ENCODE results near the gene AADAT.
A peak's percentile ranks its signal among the peaks of the same experiment; 100 is the strongest.
"Not testable (repeated sequence)": the region's sequence is repeated elsewhere in the genome, so short reads cannot be mapped to it uniquely, and the experiment has no call there.

The AADAT gene

GRCh38 chr4:170089668-170090351 lies at the start of gene AADAT:
AADAT (minus strand) TSS chr4:170089956; CDS start chr4:170089690, 266 bp downstream.
- peak; percentile 54 for DNase-seq

DNA sequence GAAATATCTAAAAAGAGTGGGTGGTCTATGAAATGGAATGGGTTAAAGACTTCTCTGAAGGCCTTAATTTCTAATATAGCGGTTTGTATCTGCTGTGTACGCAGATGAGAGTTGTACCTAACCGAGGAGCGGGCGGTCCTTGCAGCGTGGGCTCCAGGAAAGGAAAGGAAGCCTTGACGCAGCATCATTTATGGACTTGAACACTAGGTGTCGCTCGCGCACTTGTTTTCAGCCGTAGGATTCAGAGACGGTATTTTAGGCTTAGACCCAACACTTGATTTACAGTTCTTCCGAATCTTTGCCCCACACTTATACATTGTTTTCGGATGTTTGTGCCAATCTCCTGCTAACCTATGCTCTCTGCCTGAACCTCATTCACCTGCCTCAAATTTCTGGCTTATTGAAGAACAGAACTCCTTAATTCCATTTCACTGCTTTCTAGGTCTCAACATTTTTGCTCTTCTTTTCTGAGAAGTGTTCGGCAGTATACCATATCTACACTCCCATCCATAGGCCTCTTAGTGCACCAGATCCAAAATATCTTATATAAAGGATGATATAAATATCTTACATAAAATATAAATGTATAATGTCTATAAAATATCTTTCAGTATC lies 48.9 kb upstream of the AADAT start:
- peak; percentile 20 for DNase-seq

DNA sequence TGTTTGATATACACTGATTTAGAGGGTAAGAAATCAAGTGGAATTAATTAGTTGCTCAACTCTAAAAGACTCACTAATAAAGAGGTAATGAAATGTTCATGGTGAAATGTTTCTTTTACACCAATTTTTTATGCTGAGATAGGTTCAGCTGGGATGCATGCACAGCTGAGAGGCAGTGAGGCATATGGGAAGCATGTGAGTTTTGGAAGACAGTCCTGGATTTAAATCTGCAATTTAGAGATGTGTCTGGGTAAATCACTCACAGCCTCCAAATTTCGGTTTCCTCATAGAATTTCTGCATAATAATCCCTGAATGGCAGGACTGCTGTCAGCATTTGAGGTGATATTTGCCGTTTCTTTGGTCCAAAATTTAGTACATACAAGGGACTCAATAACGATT lies 48.2 kb upstream of the AADAT start:
- DNase-seq: no peak

DNA sequence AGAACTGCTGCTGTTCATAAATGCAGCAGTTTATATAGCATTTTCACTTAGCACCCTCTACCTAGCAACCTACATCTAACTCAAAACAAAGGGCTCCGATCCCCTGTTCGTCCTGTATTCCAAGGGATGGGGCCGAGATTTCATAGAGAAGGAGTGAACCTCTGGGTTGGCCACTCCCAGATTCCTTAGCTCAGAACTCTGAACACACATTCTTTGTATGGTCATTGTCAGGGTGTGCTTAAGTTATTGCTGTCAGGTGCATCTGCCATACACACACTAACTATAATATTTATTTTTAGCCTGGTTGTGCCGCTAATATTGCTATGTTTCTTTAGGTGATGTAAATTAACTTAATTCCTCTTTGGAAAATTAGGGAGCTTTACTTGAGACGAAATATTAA lies 47.7 kb upstream of the AADAT start:
- no peak for DNase-seq

DNA sequence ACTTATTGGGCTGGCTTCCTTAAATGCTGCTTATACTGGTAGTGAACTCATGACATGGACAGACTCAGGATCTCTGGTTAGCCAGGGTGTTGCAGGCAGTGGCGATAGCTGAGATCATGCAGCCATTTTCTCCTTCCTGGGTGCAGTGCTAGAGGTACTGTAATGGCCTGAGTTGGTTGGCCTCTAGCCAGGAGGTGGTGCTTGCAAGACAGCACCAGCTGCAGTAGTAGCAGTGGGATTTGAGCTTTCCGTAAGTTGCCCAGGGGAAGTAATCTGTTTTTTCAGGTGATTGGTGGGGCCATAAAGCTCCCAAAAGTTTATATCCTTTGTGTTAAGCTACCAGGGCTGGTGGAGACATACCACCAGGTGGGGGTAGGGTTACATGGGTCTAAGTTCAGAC lies 45.1 kb upstream of the AADAT start:
- no peak for DNase-seq

DNA sequence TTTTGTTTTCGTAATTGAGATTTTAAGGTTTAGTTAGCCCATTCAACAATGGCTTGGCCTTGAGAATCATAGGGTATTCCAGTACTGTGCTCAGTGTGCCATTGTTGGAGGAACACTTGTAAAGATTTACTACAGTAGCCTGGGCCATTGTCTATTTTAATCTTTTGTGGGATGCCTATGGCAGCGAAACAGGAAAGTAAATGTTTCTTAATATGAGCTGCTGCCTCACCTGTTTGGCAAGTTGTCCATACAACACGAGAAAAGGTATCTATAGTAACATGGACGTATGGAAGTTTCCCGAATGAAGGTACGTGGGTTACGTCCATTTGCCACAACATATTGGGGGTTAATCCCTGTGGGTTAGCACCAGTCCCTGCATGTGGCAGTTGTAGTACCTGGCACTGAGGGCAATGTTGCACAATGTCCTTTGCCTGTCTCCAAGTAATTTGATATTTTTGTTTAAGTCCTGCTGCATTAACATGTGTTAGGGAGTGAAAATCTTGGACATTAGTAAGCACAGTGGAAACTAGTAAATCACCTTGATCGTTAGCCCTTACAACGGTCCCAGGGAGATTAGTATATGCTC lies 38.6 kb upstream of the AADAT start:
- DNase-seq: no peak

DNA sequence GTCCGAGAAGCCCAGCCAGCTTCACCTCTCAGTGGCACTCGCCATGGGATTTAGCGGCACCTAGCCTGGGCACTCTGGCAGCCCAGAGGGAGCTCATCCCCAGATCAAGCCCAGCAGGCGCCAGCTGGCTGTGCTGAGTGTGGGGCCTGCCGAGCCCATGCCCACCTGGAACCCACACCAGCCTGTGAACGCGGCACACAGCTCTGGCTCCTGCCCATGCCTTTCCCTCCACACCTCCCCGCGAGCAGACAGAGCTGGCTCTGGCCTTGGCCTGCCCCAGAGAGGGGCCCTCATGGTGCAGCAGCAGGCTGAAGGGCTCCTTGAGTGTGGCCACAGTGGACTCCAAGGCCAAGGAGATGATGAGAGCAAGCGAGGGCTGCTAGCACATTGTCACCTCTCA lies 38.0 kb upstream of the AADAT start:
- no peak for DNase-seq

- DNase-seq: no peak
These were observed 34.6 kb upstream of the AADAT start for GRCh38 chr4:170124406-170124805.

DNA sequence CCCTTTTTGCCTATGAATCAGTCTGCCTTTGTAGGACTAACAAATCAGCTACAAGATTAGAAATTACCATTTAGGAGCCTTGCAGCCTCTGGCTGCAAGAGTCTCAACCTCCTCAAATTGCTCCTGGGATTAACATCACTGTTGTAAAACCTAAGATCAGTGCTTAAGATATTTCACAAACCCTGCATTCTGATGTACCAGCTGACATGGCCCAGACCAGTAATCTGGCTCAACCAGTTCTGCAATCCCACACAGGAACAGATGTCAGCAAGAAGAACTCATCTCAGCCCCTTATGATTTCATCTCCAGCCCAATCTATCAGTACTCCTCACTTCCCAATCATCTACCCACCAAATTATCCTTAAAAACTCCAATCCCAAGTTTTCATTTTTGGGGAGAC lies 32.5 kb upstream of the AADAT start:
- DNase-seq: no peak

DNA sequence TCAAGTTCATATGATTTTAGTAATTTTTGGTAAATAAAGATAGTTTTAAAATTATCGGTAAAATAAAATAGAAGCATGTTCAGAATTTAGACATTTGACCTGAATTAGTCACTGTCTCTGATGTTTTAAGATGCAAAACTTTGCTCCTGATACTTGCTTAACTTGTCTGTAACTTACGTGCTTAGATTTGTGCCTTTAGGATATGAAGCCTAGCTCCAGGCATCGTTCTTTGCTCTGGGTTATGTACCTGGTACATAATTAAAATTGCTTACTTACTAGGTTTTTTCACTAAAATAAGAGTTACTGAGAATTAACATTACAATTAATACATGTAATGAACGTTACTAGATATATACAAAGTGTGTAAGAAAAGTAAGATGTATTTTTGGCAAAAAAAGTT lies 24.9 kb upstream of the AADAT start:
- no peak for DNase-seq

GRCh38 chr4:170114183-170114582 lies 24.4 kb upstream of the AADAT start:
- not testable (repeated sequence) for DNase-seq

GRCh38 chr4:170111546-170111945 lies 21.8 kb upstream of the AADAT start:
- DNase-seq: no peak

DNA sequence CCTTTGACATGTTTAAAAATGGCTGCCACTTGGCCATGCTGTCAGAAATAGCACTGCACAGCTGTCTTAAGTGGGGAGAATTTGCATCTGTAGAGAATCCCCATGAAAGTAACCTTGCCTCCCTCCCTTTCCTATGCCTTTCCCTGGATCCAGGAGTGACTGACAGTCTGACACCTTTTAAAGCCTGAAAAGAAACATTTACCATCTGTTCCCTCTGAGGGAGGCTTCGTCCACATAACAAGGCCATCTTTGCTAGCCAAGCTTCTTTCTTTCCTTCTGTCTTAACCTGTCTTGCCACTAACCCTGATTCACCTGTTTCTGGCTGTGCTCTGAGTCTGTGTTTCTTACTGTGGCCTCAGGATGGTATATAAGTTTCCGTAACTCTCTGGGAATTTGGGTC lies 21.3 kb upstream of the AADAT start:
- DNase-seq: no peak

DNA sequence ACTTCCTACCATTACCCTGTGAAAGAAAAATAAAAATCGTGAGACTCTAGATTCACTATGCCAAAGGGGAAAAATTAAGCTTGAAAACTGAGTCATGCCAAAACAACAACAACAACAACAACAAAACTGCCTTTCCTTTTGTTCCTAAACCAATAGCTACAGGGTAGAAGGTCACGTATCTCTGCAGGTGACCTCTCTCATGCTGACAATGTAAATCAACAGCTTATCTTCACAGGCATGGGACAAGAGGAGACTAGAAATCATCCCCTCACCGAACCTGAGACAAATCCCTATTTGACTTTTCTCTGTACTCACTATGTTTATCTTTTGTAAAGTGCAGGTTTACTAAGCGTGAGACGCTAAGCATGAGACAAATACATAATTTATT lies 20.5 kb upstream of the AADAT start:
- no peak for DNase-seq

- DNase-seq: no peak
These were observed 20.0 kb upstream of the AADAT start for GRCh38 chr4:170109586-170110284.

DNA sequence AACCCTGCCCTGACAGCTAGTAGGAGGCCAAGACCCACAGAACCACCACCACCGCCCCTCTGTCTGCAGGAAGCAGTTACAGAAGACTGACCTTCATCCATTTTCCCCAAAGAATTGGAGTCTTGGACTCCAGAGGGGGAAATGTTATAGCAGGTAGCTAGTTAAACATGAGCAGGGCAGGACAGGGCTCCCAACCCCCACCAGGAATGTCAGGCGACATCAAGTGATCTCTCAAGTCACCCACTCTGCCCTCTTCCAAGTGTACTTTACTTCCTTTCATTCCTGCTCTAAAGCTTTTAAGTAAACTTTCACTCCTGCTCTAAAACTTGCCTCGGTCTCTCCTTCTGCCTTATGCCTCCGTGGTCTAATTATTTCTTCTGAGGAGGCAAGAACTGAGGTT lies 17.1 kb upstream of the AADAT start:
- no peak for DNase-seq

DNA sequence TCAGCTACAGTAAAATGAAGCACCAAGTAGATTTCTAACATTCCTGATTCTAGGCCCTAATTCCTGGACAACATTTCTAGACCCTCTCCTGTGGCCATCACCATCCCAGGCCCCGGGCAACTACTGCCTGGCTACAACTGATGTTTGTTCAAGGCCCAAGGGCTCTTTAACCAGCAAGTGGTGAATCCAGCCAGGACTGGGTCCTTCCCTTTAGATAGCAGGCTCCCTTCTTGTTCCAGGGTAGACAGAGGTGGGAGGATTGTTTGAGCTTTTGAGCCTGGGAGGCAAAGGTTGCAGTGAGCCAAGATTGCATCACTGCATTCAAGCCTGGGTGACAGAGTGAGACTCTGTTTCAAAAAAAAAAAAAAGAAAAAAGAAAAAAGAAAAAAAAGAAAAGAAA lies 12.7 kb upstream of the AADAT start:
- no peak for DNase-seq

- not testable (repeated sequence) for DNase-seq
These were observed 8.4 kb upstream of the AADAT start for GRCh38 chr4:170098171-170098570.

GRCh38 chr4:170097681-170098080 lies 7.9 kb upstream of the AADAT start:
- no peak for DNase-seq

GRCh38 chr4:170093973-170094535 lies 4.3 kb upstream of the AADAT start:
- DNase-seq: no peak

DNA sequence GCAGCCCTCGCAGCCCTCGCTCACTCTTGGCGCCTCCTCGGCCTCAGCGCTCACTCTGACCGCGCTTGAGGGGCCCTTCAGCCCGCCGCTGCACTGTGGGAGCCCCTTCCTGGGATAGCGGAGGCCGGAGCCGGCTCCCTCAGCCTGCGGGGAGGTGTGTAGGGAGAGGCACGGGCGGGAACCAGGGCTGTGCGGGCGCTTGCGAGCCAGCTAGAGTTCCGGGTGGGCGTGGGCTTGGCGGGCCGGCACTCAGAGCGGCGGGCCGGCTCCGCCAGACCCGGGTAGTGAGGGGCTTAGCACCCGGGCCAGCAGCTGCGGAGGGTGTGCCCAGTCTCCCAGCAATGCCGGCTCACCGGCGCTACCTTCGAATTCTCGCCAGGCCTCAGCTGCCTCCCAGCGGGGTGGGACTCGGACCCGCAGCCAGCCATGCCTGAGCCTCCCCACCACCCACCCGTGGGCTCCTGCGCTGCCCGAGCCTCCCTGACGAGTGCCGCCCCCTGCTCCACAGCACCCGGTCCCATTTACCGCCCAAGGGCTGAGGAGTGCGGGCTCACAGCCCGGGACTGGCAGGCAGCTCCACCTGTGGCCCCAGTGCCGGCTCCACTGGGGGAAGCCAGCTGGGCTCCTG lies 1.4 kb upstream of the AADAT start:
- no peak for DNase-seq

DNA sequence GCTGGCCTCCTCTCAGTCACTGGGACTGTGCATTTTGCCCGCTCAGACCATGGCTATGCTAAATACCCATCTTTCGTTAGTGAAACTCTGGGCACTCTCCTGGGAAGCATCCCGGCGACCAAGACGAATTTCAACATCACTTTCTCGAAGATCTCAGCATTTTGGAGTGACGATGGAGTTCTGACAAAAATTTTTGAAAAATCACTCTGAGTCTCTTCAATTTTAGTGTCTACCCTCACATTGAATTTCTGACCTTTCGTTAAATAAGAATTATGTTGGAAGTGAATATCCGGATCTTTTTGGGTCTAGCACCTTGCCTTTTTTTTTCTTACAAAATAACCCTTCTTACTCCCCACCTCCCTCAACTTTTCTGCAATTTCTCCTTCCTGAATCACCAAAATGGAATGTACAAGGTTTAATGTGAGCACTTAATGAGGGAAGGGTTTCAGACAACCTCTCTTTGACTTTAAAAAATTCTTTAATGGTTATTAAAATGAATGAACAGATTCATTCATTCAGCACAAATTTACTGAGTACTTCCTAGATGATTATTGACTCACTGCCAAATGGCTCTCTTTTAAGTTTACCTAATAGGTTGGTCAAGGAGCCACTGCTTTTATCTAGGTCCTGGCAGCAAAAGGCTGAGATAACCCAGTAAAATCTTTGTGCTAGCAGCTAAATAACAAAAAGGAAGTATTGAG lies 746 bp upstream of the AADAT start:
- DNase-seq: peak; percentile 8

- DNase-seq: no peak
These were observed 485 bp downstream of the AADAT start for GRCh38 chr4:170089274-170089667.
